ENCODE data around the gene HS2ST1.
"Not testable (repeated sequence)": the region's sequence is repeated elsewhere in the genome, so short reads cannot be mapped to it uniquely, and the experiment has no call there.

DNA sequence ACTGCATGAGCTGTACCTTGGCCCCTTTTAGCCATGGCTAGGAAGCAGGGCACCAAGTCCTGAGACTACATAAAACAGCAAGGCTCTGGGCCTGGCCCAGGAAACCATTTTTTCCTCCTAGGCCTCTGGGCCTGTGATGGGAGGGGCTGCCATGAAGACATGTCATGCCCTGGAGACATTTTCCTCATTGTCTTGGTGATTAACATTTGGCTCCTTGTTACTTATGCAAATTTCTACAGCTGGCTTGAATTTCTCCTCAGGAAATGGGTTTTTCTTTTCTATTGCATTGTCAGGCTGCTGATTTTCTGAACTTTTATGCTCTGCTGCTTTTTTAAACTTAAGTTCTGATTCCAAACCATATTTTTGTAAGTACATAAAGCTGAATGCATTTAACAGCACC lies 99.0 kb downstream of the HS2ST1 start:
- TF ChIP-seq EP300, CTCF, POLR2A (IDR thresholded peaks at IDR 0.05): not testable (repeated sequence)

Data from ovary (tissue), 3 donors.